HCT116 (cell line): ENCODE measurements around the gene ASB10. TPM values are rescaled to one million over a fixed set of nuclear protein-coding genes. Genes with fewer than 3 reads are reported as not detected.

Source experiments
- ATAC-seq: fragments of 200-7000 bp; cut with Tn5 transposase; 2 replicates; pipeline ENCODE4 v1.9.1; 2020; ENCODE audit warnings: mild to moderate bottlenecking, moderate library complexity
- BruUV-seq: library from RNA; stranded (reverse); fragments of 400-500 nt; replicated peaks from 2 replicates; lab custom pipeline; 2021; lab: Mats Ljungman, UMichigan
- CTCF ChIA-PET: fragments of 300-600 bp; sonication (Branson Sonifier 250); formaldehyde crosslinking; loops from one replicate; lab custom pipeline; 2021; ENCODE audit warnings: antibody characterized with exemption; lab: Charles Lee
- POLR2A ChIA-PET: fragments of 300-600, 350-600 bp; sonication (Branson Sonifier 250); formaldehyde crosslinking; loops from one replicate; lab custom pipeline; 2021; ENCODE audit warnings: antibody characterized with exemption; lab: Charles Lee
- RAD21 ChIA-PET, 2 experiments: fragments of 300-600 bp; sonication (Branson Sonifier 250); formaldehyde crosslinking; loops; one replicate each; lab custom pipeline; 2023; ENCODE audit warnings: low total read pairs in 2 of 2; ENCODE audit not compliant: uncharacterized antibody in 2 of 2, unreplicated experiment in 2 of 2, low non-redundant PET in 1 of 2; lab: Charles Lee
- DNase-seq: peaks from one replicate; pipeline ENCODE4 v3.0.0-alpha.2; 2010; ENCODE audit warnings: low read depth, low spot score
- H2AFZ ChIP-seq: fragments of 200-600 bp; shearing (Covaris generic), sonication (generic); 2 replicates; pipeline ENCODE4 v1.6.1; 2017; ENCODE audit warnings: low read depth, mixed run types, mixed read lengths, antibody characterized with exemption, low read length; ENCODE audit not compliant: poor library complexity, severe bottlenecking
- H3K27ac ChIP-seq: 2 replicates; pipeline ENCODE4 v1.5.1; 2012; ENCODE audit warnings: low read depth, low read length
- H3K27me3 ChIP-seq: fragments of 200-600 bp; sonication (generic); 2 replicates; pipeline ENCODE4 v1.6.1; 2016; ENCODE audit warnings: mixed run types, low read length, mixed read lengths; ENCODE audit not compliant: insufficient read depth
- H3K36me3 ChIP-seq, 2 experiments: fragments of 200-500 bp in 1 of 2; fragments of 200-600 bp in 1 of 2; sonication (Bioruptor generic) in 1 of 2; sonication (generic) in 1 of 2; 2 replicates each; pipeline versions ENCODE4 v1.5.1 to v1.6.1; 2014 to 2016; ENCODE audit warnings: low read length in 2 of 2, inconsistent platforms in 1 of 2, mixed read lengths in 1 of 2, mixed run types in 1 of 2; ENCODE audit not compliant: insufficient read depth in 2 of 2, control insufficient read depth in 1 of 2
- H3K4me1 ChIP-seq, 2 experiments: fragments of 200-600 bp in 1 of 2; sonication (generic) in 1 of 2; 2 replicates each; pipeline versions ENCODE4 v1.5.1 to v1.6.1; 2012 to 2017; ENCODE audit warnings: low read length in 2 of 2, inconsistent platforms in 1 of 2, mild to moderate bottlenecking in 1 of 2, mixed read lengths in 1 of 2, mixed run types in 1 of 2, moderate library complexity in 1 of 2; ENCODE audit not compliant: insufficient read depth in 2 of 2, control insufficient read depth in 1 of 2
- H3K4me2 ChIP-seq: fragments of 200-600 bp; sonication (generic); 2 replicates; pipeline ENCODE4 v1.6.1; 2017; ENCODE audit warnings: mixed run types, low read length, mixed read lengths
- H3K4me3 ChIP-seq, 2 experiments: fragments of 200-600 bp in 1 of 2; sonication (generic) in 1 of 2; replicated peaks in 1 of 2; 2 replicates each; pipeline ENCODE4 v1.5.1; 2011 to 2016; ENCODE audit warnings: low read length in 2 of 2, control low read depth in 1 of 2, low read depth in 1 of 2, mild to moderate bottlenecking in 1 of 2, mixed read lengths in 1 of 2, mixed run types in 1 of 2
- H3K79me2 ChIP-seq: fragments of 200-600 bp; sonication (generic); 2 replicates; pipeline ENCODE4 v1.6.1; 2017; ENCODE audit warnings: mild to moderate bottlenecking, mixed run types, low read length, moderate library complexity, mixed read lengths; ENCODE audit not compliant: insufficient read depth
- H3K9ac ChIP-seq: fragments of 200-600 bp; sonication (generic); 2 replicates; pipeline ENCODE4 v1.6.1; 2016; ENCODE audit warnings: low read length, mixed read lengths
- H3K9me2 ChIP-seq: fragments of 200-600 bp; sonication (generic), shearing (Covaris generic); 2 replicates; pipeline ENCODE4 v1.6.1; 2017; ENCODE audit warnings: mixed run types, mild to moderate bottlenecking, moderate library complexity; ENCODE audit not compliant: insufficient read depth
- H3K9me3 ChIP-seq, 2 experiments: fragments of 200-500 bp in 1 of 2; fragments of 200-600 bp in 1 of 2; sonication (Bioruptor generic) in 1 of 2; sonication (generic) in 1 of 2; 2 replicates each; pipeline ENCODE4 v1.6.1; 2014 to 2017; ENCODE audit warnings: low read length in 2 of 2, mixed read lengths in 2 of 2, inconsistent platforms in 1 of 2, low read depth in 1 of 2, mild to moderate bottlenecking in 1 of 2, mixed run types in 1 of 2, moderate library complexity in 1 of 2; ENCODE audit not compliant: control insufficient read depth in 1 of 2, insufficient read depth in 1 of 2
- H4K20me1 ChIP-seq: fragments of 200-600 bp; sonication (generic), shearing (Covaris generic); 2 replicates; pipeline ENCODE4 v1.6.1; 2017; ENCODE audit warnings: mixed run types, mild to moderate bottlenecking, moderate library complexity; ENCODE audit not compliant: insufficient read depth
- CBX3 ChIP-seq: IDR thresholded peaks from 2 replicates; pipeline ENCODE4 v1.6.1; 2012; ENCODE audit warnings: low read depth
- EGR1 ChIP-seq: IDR thresholded peaks from 2 replicates; pipeline ENCODE4 v1.6.1; 2012; ENCODE audit warnings: low read depth
- ELF1 ChIP-seq: IDR thresholded peaks from 2 replicates; pipeline ENCODE4 v1.6.1; 2012; ENCODE audit warnings: low read depth, borderline replicate concordance
- EZH2 ChIP-seq: fragments of 200-600 bp; sonication (generic); IDR thresholded peaks from 2 replicates; pipeline ENCODE4 v1.6.1; 2017; ENCODE audit warnings: antibody characterized with exemption, mixed run types
- EZH2phosphoT487 ChIP-seq: fragments of 200-600 bp; IDR thresholded peaks from 2 replicates; pipeline ENCODE4 v1.6.1; 2018; ENCODE audit warnings: antibody characterized with exemption, borderline replicate concordance
- FOSL1 ChIP-seq: IDR thresholded peaks from 2 replicates; pipeline ENCODE4 v1.6.1; 2012; ENCODE audit warnings: low read depth
- JUND ChIP-seq: IDR thresholded peaks from 2 replicates; pipeline ENCODE4 v1.6.1; 2012
- POLR2AphosphoS5 ChIP-seq: IDR thresholded peaks from 2 replicates; pipeline ENCODE4 v1.6.1; 2011; ENCODE audit warnings: mild to moderate bottlenecking, low read depth, low read length, moderate library complexity
- RAD21 ChIP-seq: IDR thresholded peaks from 2 replicates; pipeline ENCODE4 v1.6.1; 2012; ENCODE audit warnings: low read depth, mild to moderate bottlenecking
- SIN3A ChIP-seq: IDR thresholded peaks from 2 replicates; pipeline ENCODE4 v1.6.1; 2012; ENCODE audit warnings: low read depth
- SP1 ChIP-seq: IDR thresholded peaks from 2 replicates; pipeline ENCODE4 v1.6.1; 2012; ENCODE audit warnings: low read depth
- SRF ChIP-seq: IDR thresholded peaks from 2 replicates; pipeline ENCODE4 v1.6.1; 2012; ENCODE audit warnings: low read depth
- YY1 ChIP-seq: IDR thresholded peaks from 2 replicates; pipeline ENCODE4 v1.6.1; 2011; ENCODE audit warnings: low read length, low read depth, moderate library complexity, mild to moderate bottlenecking; ENCODE audit not compliant: insufficient replicate concordance; ENCODE audit errors: extremely low read depth
- ZFX ChIP-seq: fragments of 450-650 bp; IDR thresholded peaks from 2 replicates; pipeline ENCODE4 v1.6.1; 2017
- ZNF274 ChIP-seq: fragments of 200-500 bp; sonication (Bioruptor generic); IDR thresholded peaks from 2 replicates; pipeline ENCODE4 v1.6.1; 2014; ENCODE audit warnings: mild to moderate bottlenecking, low read depth, low read length, inconsistent platforms
- intact Hi-C: fragments of 100-400 bp; cut with micrococcal nuclease; formaldehyde crosslinking; loops from 2 replicates; pipeline ENCODE4 v1.10.0; 2022
- total RNA-seq: library from RNA; stranded (reverse); gene quantifications from one replicate; pipeline ENCODE4 v1.2.1, GENCODE V29; 2021; ENCODE audit not compliant: unreplicated experiment
- TF ChIP-seq, protein P1 (sequence below): IDR thresholded peaks from 2 replicates; pipeline ENCODE4 v1.6.1; 2012
- TF ChIP-seq, protein P2 (sequence below): IDR thresholded peaks from 2 replicates; pipeline ENCODE4 v1.6.1; 2011; ENCODE audit warnings: mild to moderate bottlenecking, low read length, moderate library complexity; ENCODE audit not compliant: insufficient replicate concordance; ENCODE audit errors: extremely low read depth
- TF ChIP-seq, protein P3 (sequence below): IDR thresholded peaks from 2 replicates; pipeline ENCODE4 v1.6.1; 2012
- TF ChIP-seq, protein P4 (sequence below): IDR thresholded peaks from 2 replicates; pipeline ENCODE4 v1.6.1; 2012; ENCODE audit warnings: low read depth
- TF ChIP-seq, protein P5 (sequence below), 3 experiments: fragments of 200-600 bp in 1 of 3; sonication (generic) in 1 of 3; IDR thresholded peaks in 2 of 3; conservative IDR thresholded peaks in 1 of 3; 2 replicates each; pipeline ENCODE4 v1.5.1; 2012 to 2017; ENCODE audit warnings: low read depth in 2 of 3, low read length in 2 of 3, antibody characterized with exemption in 1 of 3, borderline replicate concordance in 1 of 3, control low read depth in 1 of 3, mild to moderate bottlenecking in 1 of 3, mixed read lengths in 1 of 3, mixed run types in 1 of 3, moderate library complexity in 1 of 3; ENCODE audit not compliant: insufficient read depth in 1 of 3

Gene ASB10
- total RNA-seq, 1 experiment from 2014 or later, result not detected

DNA sequence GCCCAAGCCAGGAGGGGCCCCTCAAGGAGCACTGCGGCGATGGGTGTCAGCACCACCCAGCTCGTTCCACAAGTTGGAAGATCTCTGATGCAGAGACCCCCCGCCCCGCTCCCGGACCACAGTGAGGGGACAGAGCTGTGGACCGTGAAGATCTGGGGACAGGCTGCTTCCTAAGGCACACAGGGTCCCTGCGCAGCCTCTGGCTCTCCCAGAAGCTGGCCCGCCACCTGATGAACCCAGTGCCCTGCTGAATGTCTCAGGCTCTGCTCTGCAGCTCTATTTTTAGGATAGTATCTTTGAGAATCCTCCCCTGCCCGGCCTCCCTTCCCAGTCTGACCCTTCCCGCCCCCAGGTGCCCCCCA lies 49.3 kb downstream of the ASB10 start:
- Histone ChIP-seq H3K27ac (no peak overlapping the region), H3K4me2 (no peak overlapping the region), H3K4me1 (no peaks in the 10 kb centered on the region), H3K9me3 (no peaks in the 10 kb centered on the region), H3K9me2 (no peaks in the 10 kb centered on the region), H4K20me1 (no peaks in the 10 kb centered on the region), H3K36me3 (peaks cover 9 to 16% of the 10 kb centered on the region in 2 experiments; a peak in 3 of 4 replicates), H3K4me3 (no peak overlapping the region), H3K27me3 (no peaks in the 10 kb centered on the region), H2AFZ (no peak overlapping the region), H3K79me2 (no peaks in the 10 kb centered on the region), H3K9ac (no peak overlapping the region)
- no TSS peak for BruUV-seq
- POLR2A ChIA-PET, result no interaction called here
- CTCF ChIA-PET, result interaction anchor here (1.1 kb wide), 1 partner anchor 14 kb away, joined by 5 read pairs; no protein-coding TSS in a partner anchor
- RAD21 ChIA-PET, result no interaction called here
- TF ChIP-seq, protein P1, sequence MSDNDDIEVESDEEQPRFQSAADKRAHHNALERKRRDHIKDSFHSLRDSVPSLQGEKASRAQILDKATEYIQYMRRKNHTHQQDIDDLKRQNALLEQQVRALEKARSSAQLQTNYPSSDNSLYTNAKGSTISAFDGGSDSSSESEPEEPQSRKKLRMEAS, result no peak
- TF ChIP-seq RAD21 (no peak), JUND (no peak), ZFX (no peak), ELF1 (no peak), FOSL1 (no peak), POLR2AphosphoS5 (no peak), SRF (no peak), SIN3A (no peak), EZH2phosphoT487 (no peak), CBX3 (no peak), ZNF274 (no peak), EZH2 (no peak), YY1 (no peak), EGR1 (no peak), SP1 (no peak)
- TF ChIP-seq, protein P2, sequence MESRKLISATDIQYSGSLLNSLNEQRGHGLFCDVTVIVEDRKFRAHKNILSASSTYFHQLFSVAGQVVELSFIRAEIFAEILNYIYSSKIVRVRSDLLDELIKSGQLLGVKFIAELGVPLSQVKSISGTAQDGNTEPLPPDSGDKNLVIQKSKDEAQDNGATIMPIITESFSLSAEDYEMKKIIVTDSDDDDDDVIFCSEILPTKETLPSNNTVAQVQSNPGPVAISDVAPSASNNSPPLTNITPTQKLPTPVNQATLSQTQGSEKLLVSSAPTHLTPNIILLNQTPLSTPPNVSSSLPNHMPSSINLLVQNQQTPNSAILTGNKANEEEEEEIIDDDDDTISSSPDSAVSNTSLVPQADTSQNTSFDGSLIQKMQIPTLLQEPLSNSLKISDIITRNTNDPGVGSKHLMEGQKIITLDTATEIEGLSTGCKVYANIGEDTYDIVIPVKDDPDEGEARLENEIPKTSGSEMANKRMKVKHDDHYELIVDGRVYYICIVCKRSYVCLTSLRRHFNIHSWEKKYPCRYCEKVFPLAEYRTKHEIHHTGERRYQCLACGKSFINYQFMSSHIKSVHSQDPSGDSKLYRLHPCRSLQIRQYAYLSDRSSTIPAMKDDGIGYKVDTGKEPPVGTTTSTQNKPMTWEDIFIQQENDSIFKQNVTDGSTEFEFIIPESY, result no peak
- TF ChIP-seq, protein P3, sequence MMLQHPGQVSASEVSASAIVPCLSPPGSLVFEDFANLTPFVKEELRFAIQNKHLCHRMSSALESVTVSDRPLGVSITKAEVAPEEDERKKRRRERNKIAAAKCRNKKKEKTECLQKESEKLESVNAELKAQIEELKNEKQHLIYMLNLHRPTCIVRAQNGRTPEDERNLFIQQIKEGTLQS, result no peak
- TF ChIP-seq, protein P4, sequence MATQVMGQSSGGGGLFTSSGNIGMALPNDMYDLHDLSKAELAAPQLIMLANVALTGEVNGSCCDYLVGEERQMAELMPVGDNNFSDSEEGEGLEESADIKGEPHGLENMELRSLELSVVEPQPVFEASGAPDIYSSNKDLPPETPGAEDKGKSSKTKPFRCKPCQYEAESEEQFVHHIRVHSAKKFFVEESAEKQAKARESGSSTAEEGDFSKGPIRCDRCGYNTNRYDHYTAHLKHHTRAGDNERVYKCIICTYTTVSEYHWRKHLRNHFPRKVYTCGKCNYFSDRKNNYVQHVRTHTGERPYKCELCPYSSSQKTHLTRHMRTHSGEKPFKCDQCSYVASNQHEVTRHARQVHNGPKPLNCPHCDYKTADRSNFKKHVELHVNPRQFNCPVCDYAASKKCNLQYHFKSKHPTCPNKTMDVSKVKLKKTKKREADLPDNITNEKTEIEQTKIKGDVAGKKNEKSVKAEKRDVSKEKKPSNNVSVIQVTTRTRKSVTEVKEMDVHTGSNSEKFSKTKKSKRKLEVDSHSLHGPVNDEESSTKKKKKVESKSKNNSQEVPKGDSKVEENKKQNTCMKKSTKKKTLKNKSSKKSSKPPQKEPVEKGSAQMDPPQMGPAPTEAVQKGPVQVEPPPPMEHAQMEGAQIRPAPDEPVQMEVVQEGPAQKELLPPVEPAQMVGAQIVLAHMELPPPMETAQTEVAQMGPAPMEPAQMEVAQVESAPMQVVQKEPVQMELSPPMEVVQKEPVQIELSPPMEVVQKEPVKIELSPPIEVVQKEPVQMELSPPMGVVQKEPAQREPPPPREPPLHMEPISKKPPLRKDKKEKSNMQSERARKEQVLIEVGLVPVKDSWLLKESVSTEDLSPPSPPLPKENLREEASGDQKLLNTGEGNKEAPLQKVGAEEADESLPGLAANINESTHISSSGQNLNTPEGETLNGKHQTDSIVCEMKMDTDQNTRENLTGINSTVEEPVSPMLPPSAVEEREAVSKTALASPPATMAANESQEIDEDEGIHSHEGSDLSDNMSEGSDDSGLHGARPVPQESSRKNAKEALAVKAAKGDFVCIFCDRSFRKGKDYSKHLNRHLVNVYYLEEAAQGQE, result no peak
- TF ChIP-seq, protein P5, sequence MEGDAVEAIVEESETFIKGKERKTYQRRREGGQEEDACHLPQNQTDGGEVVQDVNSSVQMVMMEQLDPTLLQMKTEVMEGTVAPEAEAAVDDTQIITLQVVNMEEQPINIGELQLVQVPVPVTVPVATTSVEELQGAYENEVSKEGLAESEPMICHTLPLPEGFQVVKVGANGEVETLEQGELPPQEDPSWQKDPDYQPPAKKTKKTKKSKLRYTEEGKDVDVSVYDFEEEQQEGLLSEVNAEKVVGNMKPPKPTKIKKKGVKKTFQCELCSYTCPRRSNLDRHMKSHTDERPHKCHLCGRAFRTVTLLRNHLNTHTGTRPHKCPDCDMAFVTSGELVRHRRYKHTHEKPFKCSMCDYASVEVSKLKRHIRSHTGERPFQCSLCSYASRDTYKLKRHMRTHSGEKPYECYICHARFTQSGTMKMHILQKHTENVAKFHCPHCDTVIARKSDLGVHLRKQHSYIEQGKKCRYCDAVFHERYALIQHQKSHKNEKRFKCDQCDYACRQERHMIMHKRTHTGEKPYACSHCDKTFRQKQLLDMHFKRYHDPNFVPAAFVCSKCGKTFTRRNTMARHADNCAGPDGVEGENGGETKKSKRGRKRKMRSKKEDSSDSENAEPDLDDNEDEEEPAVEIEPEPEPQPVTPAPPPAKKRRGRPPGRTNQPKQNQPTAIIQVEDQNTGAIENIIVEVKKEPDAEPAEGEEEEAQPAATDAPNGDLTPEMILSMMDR (IDR thresholded peaks at IDR 0.05 in 2 of 3, conservative IDR thresholded peaks at IDR 0.05 in 1 of 3; ENCODE audit: borderline replicate concordance in 1 of 3, insufficient read depth in 1 of 3, low read depth in 2 of 3, low read length in 2 of 3), result no peak
- no peak for DNase-seq
- no peak for ATAC-seq
- intact Hi-C loops, result no loop called here
